Measurements from ENCODE around the gene OGFOD2. TPM values are rescaled to one million over a fixed set of nuclear protein-coding genes. Genes with fewer than 3 reads are reported as not detected.

Gene OGFOD2
- total and polyA plus RNA-seq, 9 of the 15 experiments (the other 6 are each of a cell fraction or from before 2014, with no cell fraction given) = 1.4 to 111 (median 18.5) TPM

DNA sequence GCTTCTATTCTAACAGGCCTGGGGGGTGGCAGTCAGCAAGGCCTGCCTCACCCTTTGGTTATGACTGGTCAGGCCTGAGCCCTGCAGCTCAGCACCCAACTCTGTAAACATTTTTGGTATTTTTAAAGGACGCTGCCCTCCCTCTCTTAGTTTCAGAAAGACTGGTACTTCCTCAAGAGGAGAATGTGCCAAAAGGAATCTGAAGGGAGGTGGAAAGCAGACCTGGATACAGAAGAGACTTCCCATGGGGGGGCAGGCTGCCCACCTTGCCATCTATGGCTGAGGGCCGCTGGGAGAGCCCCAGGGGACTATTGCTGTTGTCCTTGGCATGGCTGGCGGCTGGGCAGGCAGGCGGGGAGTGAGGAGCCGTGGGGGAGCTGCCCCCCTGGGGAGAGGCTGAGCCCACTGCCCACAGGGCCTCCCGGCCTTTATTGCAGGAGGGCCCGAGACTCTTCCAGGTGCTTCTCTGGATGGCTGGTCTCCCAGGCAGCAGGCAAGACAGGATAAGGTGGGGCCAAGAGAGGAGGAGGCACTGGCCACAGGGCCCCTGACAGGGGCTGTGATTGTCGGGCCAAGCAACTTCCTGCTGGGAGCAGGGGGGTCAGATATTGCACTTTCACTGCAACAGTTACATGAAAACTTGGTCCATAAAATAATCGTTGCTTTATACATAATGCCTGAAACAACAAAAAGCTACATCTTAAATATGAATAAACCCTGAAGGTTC lies 8.9 kb downstream of the OGFOD2 start (continued):
- TF ChIP-seq GTF3C2 (IDR thresholded peaks at IDR 0.05; ENCODE audit: borderline replicate concordance, extremely low read depth, insufficient read length) (no peak), PHF21A (IDR thresholded peaks at IDR 0.05; ENCODE audit: borderline replicate concordance, low read depth) (no peak), NFIC (IDR thresholded peaks at IDR 0.05) (no peak), WHSC1 (IDR thresholded peaks at IDR 0.05; ENCODE audit: low read length) (no peak), NR4A1 (CRISPR knock-in tag; IDR thresholded peaks at IDR 0.05) (no peak), NR4A1 (tag; IDR thresholded peaks at IDR 0.05) (no peak), ZNF695 (CRISPR knock-in tag; IDR thresholded peaks at IDR 0.05) (no peak), TBL1XR1 (IDR thresholded peaks at IDR 0.05; ENCODE audit: low read length in 2 of 2) (no peak), DPF2 (IDR thresholded peaks at IDR 0.05) (no peak), RCOR1 (IDR thresholded peaks at IDR 0.05; ENCODE audit: borderline replicate concordance in 1 of 2, low read depth in 2 of 2, low read length in 2 of 2) (no peak), CREB5 (CRISPR knock-in tag; IDR thresholded peaks at IDR 0.05) (no peak), MAZ (CRISPR knock-in tag; conservative IDR thresholded peaks at IDR 0.05 in 1 of 2, IDR thresholded peaks at IDR 0.05 in 1 of 2) (0 out of 4 replicates have a peak, but pooled peaks of 1 of the 2 experiments have one; percentile 12), SIN3B (IDR thresholded peaks at IDR 0.05; ENCODE audit: low read depth) (no peak), SMARCC2 (IDR thresholded peaks at IDR 0.05; ENCODE audit: low read depth) (no peak), ZNF512 (tag; IDR thresholded peaks at IDR 0.05) (no peak)
- TF ChIP-seq, protein P1, sequence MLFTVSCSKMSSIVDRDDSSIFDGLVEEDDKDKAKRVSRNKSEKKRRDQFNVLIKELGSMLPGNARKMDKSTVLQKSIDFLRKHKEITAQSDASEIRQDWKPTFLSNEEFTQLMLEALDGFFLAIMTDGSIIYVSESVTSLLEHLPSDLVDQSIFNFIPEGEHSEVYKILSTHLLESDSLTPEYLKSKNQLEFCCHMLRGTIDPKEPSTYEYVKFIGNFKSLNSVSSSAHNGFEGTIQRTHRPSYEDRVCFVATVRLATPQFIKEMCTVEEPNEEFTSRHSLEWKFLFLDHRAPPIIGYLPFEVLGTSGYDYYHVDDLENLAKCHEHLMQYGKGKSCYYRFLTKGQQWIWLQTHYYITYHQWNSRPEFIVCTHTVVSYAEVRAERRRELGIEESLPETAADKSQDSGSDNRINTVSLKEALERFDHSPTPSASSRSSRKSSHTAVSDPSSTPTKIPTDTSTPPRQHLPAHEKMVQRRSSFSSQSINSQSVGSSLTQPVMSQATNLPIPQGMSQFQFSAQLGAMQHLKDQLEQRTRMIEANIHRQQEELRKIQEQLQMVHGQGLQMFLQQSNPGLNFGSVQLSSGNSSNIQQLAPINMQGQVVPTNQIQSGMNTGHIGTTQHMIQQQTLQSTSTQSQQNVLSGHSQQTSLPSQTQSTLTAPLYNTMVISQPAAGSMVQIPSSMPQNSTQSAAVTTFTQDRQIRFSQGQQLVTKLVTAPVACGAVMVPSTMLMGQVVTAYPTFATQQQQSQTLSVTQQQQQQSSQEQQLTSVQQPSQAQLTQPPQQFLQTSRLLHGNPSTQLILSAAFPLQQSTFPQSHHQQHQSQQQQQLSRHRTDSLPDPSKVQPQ (CRISPR knock-in tag; IDR thresholded peaks at IDR 0.05; ENCODE audit: borderline replicate concordance) = no peak
- TF ChIP-seq, protein P2, sequence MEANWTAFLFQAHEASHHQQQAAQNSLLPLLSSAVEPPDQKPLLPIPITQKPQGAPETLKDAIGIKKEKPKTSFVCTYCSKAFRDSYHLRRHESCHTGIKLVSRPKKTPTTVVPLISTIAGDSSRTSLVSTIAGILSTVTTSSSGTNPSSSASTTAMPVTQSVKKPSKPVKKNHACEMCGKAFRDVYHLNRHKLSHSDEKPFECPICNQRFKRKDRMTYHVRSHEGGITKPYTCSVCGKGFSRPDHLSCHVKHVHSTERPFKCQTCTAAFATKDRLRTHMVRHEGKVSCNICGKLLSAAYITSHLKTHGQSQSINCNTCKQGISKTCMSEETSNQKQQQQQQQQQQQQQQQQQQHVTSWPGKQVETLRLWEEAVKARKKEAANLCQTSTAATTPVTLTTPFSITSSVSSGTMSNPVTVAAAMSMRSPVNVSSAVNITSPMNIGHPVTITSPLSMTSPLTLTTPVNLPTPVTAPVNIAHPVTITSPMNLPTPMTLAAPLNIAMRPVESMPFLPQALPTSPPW (CRISPR knock-in tag; IDR thresholded peaks at IDR 0.05) = peak; percentile 64

Measured in K562 (cell line).